ENCODE measurements around the gene C1QTNF12.

C1QTNF12 gene

DNA sequence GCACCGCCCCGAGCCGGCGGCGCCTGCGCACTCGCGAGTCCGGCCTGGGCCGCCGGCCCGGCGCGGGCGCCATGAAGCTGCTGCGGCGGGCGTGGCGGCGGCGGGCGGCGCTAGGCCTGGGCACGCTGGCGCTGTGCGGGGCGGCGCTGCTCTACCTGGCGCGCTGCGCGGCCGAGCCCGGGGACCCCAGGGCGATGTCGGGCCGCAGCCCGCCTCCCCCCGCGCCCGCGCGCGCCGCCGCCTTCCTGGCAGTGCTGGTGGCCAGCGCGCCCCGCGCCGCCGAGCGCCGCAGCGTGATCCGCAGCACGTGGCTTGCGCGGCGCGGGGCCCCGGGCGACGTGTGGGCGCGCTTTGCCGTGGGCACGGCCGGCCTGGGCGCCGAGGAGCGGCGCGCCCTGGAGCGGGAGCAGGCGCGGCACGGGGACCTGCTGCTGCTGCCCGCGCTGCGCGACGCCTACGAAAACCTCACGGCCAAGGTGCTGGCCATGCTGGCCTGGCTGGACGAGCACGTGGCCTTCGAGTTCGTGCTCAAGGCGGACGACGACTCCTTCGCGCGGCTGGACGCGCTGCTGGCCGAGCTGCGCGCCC, 14.2 kb downstream of the C1QTNF12 start, which contains the start of gene B3GALT6:
Gene B3GALT6 (plus strand): TSS at position 30 of the 588 bp plus-strand sequence. CDS start 42 bp downstream, at position 72.
- TF ChIP-seq, protein P1, sequence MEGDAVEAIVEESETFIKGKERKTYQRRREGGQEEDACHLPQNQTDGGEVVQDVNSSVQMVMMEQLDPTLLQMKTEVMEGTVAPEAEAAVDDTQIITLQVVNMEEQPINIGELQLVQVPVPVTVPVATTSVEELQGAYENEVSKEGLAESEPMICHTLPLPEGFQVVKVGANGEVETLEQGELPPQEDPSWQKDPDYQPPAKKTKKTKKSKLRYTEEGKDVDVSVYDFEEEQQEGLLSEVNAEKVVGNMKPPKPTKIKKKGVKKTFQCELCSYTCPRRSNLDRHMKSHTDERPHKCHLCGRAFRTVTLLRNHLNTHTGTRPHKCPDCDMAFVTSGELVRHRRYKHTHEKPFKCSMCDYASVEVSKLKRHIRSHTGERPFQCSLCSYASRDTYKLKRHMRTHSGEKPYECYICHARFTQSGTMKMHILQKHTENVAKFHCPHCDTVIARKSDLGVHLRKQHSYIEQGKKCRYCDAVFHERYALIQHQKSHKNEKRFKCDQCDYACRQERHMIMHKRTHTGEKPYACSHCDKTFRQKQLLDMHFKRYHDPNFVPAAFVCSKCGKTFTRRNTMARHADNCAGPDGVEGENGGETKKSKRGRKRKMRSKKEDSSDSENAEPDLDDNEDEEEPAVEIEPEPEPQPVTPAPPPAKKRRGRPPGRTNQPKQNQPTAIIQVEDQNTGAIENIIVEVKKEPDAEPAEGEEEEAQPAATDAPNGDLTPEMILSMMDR (IDR thresholded peaks at IDR 0.05), result no peak
- Histone ChIP-seq H3K4me3 (ENCODE audit: low read depth in 1 of 2, low read length in 1 of 2) (peak within 1 kb of the TSS; percentile 80 to 95), H3K36me3 (peaks cover 19% of the 10 kb centered on the region), H3K9me3 (no peaks in the 10 kb centered on the region), H3K27me3 (peaks cover 6% of the 10 kb centered on the region), H3K4me1 (ENCODE audit: control insufficient read depth in 1 of 2, insufficient read depth in 1 of 2, low read depth in 1 of 2, low read length in 1 of 2) (peaks cover 22 to 27% of the 10 kb centered on the region in 2 experiments), H3K27ac (peak within 1 kb of the TSS; percentile 85)

DNA sequence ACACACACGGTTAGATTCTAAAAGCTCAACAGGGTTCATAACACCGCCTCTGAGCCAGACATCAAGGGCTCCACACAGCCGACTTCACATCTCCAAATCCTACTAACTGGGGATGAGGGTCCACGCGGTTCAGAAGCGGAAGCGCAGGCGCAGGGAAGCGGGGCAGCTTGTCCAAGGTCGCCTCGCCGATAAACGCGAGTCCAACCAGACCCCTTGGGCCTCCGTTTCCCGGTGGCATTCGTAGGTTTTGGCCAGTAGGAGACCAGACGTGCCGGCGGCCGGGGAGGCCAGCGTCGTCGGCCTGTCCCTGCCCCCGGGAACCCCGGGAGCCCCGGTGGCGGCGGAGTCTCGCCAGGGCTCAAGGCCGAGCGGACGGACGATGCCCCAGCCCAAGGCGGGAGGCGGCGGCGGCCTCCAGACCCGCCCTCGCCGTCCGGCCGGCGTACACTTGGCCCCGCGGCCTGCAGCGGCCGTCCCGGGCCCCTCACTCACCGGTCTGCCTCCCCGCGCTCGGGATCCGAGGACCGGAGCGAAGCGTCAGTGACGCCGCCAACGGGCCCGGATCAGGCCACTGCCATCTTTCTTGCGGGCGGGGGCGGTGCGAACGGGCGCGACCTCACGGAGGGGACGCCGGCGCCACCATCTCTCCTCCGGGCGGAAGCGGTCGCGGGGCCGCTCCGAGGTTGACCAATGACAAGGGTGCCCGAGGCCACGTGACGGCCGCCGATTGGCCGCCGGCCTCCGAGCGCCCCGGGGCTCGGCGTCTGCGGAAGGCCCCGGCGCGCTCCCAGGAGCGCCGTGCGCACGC, 14.9 kb downstream of the C1QTNF12 start, which contains the start of gene SDF4:
Gene SDF4 (minus strand): TSS at position 602 of the 808 bp plus-strand sequence. CDS start 3,229 bp downstream, outside the sequence.
- TF ChIP-seq, protein P1 (IDR thresholded peaks at IDR 0.05), result peak; percentile 32
- peak within 1 kb of the TSS; percentile 85 for H3K27ac ChIP-seq
- peaks cover 26% of the 10 kb centered on the region for H3K36me3 ChIP-seq
- H3K9me3 ChIP-seq, result no peaks in the 10 kb centered on the region
- no peaks in the 10 kb centered on the region for H3K27me3 ChIP-seq
- peak within 1 kb of the TSS; percentile 80 to 95 for H3K4me3 ChIP-seq (ENCODE audit: low read depth in 1 of 2, low read length in 1 of 2)
- H3K4me1 ChIP-seq (ENCODE audit: control insufficient read depth in 1 of 2, insufficient read depth in 1 of 2, low read depth in 1 of 2, low read length in 1 of 2), result peaks cover 22 to 27% of the 10 kb centered on the region in 2 experiments

DNA sequence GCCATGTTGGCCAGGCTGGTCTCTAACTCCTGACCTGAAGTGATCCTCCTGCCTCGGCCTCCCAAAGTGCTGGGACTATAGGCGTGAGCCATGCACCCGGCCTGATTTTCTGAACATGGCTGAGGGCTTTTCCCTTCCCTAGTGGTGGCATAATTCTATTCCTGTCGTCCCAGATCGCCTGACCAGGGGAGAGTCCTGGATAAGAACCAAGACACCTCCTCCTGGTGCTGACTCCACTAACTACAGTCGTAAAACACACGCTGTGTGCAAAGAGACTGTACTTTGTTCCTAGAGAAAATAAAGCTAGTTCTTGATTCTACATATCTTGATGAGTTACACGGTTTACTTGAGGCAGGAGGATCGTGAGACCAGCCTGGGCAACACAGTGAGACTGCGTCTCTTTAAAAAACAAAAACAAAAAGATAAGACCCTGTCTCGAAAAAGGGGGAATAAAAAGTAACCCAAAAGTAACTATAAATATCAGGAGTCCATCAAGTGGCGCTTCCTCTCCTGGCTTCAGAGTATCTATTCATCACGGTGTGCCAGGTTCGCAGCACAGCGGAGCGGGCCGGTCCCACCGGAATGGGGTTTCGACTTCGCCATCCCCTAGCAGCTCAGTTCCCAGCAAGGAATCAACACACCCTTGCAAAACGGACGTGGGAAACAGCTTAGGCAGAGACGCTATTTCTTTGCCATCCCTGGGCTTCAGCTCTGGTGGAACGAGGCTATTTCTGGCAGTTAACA, 15.7 kb downstream of the C1QTNF12 start:
- H3K4me3 ChIP-seq (ENCODE audit: low read depth in 1 of 2, low read length in 1 of 2), result peak overlapping the region; percentile 80 to 95
- no peaks in the 10 kb centered on the region for H3K9me3 ChIP-seq
- no peaks in the 10 kb centered on the region for H3K27me3 ChIP-seq
- peak overlapping the region; percentile 85 for H3K27ac ChIP-seq
- peaks cover 22 to 27% of the 10 kb centered on the region in 2 experiments for H3K4me1 ChIP-seq (ENCODE audit: control insufficient read depth in 1 of 2, insufficient read depth in 1 of 2, low read depth in 1 of 2, low read length in 1 of 2)
- H3K36me3 ChIP-seq, result peaks cover 33% of the 10 kb centered on the region
- TF ChIP-seq, protein P1 (IDR thresholded peaks at IDR 0.05), result no peak

DNA sequence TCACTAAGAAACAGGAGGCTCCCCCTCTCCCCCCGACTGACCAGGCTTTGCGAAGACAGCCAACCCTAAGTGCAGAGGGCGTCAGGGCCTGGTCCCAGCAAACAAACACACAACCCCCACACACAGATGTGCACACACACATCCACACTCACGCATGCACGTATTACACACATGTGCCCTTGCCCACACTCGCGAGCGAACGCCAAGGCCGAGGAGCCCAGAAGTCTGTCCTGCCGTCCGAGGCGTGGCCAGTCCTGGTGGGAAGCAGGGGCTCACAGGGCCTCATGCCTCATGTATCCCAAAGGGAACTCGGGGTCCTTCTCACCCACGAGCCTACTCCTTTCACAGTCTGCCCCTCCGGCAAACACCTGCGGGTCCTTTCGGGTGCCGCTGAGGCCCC, 16.8 kb downstream of the C1QTNF12 start:
- Histone ChIP-seq H3K27me3 (no peaks in the 10 kb centered on the region), H3K36me3 (peaks cover 44% of the 10 kb centered on the region), H3K27ac (no peak overlapping the region), H3K9me3 (no peaks in the 10 kb centered on the region), H3K4me1 (ENCODE audit: control insufficient read depth in 1 of 2, insufficient read depth in 1 of 2, low read depth in 1 of 2, low read length in 1 of 2) (peaks cover 22 to 27% of the 10 kb centered on the region in 2 experiments), H3K4me3 (ENCODE audit: low read depth in 1 of 2, low read length in 1 of 2) (no peak overlapping the region)
- TF ChIP-seq, protein P1 (IDR thresholded peaks at IDR 0.05), result no peak

DNA sequence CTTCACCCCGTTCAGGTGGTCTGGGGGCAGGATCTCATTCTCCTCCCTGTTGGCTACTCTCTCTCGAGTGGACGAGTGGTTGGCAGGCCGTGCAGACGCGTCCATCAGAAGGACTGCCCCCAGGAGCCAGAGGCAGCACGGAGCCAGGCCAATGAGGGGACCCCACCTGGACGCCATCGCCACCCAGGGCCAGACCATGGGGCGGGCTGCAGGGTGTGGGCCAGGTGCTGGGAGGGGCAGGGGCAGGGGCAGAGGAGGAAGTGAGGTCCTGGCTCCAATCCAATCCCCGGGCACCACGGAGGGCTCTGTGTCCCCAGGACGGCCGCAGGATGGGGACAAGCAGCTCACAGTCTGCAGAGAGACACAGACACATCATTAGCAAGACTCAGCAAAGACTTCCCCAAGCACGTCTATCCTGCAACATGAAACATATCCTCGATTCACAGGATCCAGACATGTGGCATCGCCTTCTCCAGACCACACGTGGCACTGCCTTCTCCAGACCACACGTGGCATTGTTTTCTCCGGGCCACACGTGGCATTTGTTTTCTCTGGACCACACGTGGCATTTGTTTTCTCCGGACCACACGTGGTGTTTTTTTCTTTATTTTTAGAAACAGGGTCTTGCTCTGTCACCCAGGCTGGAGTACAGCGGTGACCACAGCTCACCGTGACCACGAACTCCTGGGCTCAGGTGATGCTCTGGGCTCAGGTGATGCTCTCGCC, 17.8 kb downstream of the C1QTNF12 start:
- H3K4me1 ChIP-seq (ENCODE audit: control insufficient read depth in 1 of 2, insufficient read depth in 1 of 2, low read depth in 1 of 2, low read length in 1 of 2), result peaks cover 22 to 27% of the 10 kb centered on the region in 2 experiments
- no peak overlapping the region for H3K27ac ChIP-seq
- no peaks in the 10 kb centered on the region for H3K27me3 ChIP-seq
- TF ChIP-seq, protein P1 (IDR thresholded peaks at IDR 0.05), result no peak
- no peaks in the 10 kb centered on the region for H3K9me3 ChIP-seq
- H3K4me3 ChIP-seq (ENCODE audit: low read depth in 1 of 2, low read length in 1 of 2), result no peak overlapping the region
- H3K36me3 ChIP-seq, result peaks cover 54% of the 10 kb centered on the region
